ENCODE measurements around the gene PLA2G12A.

Gene PLA2G12A

DNA sequence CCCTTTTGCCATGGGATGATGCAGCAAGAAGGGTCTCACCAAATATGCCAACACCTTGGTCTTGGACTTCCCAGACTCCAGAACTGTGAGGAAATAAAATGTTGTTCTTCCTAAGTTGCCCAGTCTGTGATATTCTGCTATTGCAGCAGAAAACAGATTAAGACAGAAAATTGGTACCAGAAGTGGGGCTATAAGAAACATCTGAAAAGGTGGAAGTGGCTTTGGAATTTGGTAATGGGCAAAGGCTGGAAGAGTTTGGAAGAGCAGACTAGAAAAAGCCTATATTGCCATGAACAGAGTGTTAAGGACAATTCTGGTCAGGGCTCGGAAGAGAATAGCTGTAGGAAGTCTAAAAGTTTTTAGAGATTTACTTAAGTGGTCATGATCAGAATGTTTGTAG, 54.0 kb downstream of the PLA2G12A start:
- no peak for DNase-seq

DNA sequence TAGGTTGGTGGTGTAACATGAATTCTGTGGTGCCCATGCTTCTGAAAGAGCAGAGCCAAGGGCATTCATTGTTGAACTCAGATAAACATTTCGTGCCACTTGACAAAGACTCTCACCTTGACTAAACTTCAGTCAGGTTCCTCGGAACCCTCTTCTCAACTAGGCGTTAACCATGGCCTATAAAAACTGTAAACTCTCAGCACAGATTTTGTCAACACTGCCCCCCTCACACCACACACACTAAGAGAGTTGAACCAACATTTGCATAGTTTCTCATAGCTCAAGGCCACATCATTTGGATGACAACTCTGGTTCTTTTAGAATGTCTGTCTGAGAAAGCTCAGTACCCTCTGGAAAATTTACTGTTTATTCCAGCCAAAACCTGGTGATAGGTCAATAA, 54.7 kb downstream of the PLA2G12A start:
- DNase-seq, result no peak

DNA sequence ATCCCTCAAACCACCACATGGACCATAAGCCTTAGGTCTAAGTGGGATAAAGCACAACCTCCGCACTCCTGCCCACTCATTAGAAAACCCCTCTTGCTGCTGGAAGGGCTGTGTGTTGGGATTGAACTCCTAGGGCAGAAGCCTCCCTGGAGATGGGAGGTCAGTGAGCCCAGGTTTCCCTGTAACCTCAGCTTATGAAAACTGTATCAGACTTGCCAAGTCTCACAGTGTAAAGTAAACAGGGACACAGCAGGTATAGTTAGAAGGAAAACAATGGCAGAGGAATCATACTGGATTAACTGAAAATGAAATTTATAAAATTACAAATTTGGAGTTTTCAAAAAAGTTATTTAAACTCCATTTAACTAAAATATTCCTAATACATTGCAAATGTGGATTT, 56.6 kb downstream of the PLA2G12A start:
- no peak for DNase-seq

DNA sequence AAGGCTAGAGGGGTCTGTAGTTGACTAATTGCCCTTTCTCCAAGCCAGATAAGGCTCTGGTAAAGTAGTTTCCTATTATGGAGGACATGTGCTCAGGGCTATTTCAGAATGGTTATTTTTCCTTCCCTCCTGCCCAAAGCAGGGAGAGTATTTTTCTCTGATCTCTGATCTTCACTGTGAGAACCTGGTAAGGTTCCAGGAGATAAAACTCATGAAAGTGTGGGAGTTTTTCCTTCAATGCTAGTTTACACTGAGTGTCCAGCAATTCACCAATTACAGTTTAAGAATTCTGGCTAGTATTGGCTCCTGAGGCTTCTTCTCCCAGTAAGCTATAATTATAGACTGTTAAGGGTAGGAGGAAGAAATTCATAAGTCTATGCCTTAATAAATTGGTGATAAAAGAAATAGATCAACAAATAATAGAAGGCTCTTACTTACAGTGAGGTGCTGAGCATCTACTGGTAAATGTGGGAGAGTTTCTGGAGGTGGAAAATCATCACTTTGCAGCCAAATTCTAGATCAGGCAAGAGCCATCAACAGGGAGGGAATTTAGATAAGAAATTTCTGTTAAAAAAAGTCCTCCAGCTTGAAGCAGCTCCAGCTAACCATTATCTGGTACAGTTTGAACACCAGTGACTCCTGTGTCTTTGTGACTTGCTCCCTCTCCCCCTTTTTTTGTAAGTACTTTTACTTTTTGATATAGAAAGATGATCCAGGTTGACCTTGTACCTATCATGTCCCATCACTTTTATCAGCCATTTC, 57.5 kb downstream of the PLA2G12A start:
- no peak for DNase-seq

DNA sequence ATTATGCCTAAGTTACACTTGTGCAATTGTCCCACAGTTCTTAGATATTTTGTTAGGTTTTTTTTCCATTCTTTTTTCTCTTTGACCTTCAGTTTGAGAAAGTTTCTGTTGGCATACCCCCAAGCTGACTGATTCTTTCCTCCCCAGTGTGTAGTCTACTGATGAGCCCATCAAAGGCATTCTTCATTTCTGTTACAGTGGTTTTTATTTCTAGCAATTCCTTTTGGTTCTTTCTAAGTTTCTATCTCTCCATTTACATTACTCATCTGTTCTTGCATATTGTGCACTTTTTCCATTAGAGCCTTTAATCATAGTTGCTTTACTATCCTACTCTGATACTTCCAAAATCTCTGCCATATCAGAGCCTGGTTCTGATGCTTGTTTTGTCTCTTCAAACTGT, 58.5 kb downstream of the PLA2G12A start:
- DNase-seq, result no peak

DNA sequence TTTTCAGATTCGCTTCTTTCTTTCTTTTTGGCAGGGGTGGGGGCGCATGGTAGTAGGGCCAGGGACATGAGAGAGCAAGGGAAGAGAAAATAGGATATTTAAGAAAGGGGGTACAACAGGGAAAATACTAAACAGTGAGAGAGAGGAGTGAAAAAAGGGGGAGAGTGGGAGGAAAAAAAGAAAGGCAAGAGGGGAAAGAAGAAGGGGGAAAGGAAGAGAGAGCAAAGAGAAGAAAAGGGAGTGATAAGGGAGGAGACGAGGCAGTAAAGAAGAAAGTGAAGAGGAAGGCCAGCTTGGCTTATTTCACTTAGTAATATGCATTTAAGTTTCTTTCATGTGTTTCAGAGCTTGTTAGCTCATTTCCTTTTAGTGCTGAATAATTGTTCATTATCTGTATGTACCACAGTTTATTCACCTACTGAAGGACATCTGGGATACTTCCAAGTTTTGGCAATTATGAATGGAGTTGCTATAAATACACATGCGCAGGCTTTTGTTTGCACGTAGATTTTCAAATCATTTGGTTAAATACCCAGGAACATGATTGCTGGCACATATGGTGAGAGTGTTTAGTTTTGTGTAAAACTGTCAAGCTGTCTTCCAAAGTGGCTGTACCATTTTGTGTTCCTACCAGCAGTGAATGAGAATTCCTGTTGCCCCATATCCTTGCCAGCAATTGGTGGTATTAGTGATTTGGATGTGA, 63.9 kb downstream of the PLA2G12A start:
- DNase-seq, result no peak

DNA sequence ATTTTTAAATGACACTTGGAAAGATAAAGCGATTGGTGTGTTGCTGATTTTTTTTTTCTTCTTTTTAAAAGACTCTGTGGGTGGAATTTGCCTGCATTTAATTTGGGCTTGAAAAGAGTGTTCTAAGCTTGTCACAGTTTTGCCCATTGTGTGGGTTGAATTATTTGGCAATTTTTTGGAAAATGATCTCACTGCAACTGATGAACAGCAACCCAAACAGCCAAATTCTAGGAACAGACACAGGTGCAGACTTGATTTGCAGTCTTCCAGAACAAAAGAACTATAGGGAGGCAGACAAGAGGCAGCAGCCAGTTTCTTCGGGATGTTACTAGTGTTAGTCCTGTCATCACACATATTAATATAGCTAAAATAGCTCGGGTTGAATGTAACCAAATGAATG, 67.1 kb downstream of the PLA2G12A start:
- DNase-seq, result no peak

DNA sequence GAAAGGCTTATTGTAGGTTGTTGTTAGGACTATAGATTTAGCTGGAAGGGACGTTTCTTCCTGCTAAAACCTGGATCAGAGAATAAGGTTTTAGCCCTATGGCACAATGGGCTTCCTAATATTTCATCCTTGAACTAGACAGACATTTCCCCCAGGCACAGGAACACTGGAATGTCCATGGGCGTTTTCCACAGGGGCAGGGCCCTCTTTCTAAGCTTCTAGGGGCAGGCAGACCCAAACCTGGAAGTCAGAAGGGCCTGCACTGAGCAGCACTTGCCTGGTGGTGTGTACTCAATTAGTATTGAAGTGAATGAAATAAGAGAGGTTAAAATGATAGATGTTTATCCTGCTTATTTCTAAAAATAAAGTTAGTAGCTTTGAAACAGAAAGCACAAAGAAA, 67.8 kb downstream of the PLA2G12A start:
- no peak for DNase-seq

Measured in T-helper 9 cell (primary cell).